ENCODE results near the gene MCRIP1.

DNA sequence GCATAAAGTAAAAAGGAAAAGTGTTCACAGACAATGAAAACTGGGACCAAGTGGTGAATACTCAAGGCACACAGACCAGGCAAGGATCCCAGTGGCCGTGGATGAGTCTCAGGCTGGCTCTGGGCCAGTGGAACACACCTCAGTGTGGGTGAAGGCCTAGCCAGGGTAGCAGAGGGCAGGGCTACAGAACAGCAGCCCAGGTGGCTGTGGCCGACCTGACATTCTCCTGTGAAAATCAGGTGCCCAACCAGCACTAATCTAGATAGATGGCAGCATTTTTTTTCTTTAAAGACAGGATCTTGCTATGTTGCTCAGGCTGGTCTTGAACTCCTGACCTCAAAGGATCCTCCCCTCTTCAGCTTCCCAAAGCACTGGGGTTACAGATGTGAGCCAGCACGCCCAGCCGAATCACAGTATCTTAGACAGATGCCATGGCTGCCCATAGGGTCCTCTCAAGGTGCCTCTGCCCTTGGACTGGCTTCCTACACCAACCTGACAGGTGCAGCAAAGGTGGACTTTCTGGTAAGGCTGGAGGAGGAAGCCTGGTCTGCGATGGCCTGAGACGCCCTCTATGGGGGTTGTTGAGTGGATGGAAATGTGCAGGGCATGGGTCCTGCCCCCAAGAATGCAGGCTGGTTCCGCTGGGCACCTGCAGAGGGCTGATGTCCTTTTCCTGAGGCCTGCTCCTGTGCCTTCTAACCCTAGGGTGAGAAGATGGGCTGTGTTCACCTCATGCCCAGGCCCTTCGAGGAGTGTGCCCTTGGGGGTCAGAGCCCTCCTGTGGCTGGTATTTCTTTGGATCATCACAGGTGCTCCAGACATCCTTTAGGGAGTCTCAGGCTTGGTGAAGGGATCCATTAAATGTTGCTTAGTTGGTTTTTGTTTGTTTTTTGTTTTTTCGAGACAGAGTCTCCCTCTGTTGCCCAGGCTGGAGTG, 31.0 kb upstream of the MCRIP1 start:
- TF ChIP-seq, protein P1, sequence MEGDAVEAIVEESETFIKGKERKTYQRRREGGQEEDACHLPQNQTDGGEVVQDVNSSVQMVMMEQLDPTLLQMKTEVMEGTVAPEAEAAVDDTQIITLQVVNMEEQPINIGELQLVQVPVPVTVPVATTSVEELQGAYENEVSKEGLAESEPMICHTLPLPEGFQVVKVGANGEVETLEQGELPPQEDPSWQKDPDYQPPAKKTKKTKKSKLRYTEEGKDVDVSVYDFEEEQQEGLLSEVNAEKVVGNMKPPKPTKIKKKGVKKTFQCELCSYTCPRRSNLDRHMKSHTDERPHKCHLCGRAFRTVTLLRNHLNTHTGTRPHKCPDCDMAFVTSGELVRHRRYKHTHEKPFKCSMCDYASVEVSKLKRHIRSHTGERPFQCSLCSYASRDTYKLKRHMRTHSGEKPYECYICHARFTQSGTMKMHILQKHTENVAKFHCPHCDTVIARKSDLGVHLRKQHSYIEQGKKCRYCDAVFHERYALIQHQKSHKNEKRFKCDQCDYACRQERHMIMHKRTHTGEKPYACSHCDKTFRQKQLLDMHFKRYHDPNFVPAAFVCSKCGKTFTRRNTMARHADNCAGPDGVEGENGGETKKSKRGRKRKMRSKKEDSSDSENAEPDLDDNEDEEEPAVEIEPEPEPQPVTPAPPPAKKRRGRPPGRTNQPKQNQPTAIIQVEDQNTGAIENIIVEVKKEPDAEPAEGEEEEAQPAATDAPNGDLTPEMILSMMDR (IDR thresholded peaks at IDR 0.05), result no peak
- TF ChIP-seq POLR2AphosphoS5 (IDR thresholded peaks at IDR 0.05) (no peak), POLR2A (IDR thresholded peaks at IDR 0.05) (no peak)
